HG02884 (cell line): Measurements from ENCODE around the gene DHFR2.

Experiments
- ATAC-seq: cut with Tn5 transposase; IDR thresholded peaks from one replicate; pipeline ENCODE4 v1.9.1; 2021; ENCODE audit warnings: mild to moderate bottlenecking, moderate library complexity; ENCODE audit not compliant: unreplicated experiment

DHFR2 gene

GRCh38 chr3:94008253-94008652 is 54.5 kb downstream of the DHFR2 start:
- ATAC-seq, result no peak
